GM18526 (cell line): ENCODE results near the gene BCL2.

Source experiments
- POLR2A ChIP-seq: IDR thresholded peaks from 3 replicates; pipeline ENCODE4 v1.6.1; 2011; ENCODE audit not compliant: insufficient read length; ENCODE audit errors: extremely low read depth

Gene BCL2

DNA sequence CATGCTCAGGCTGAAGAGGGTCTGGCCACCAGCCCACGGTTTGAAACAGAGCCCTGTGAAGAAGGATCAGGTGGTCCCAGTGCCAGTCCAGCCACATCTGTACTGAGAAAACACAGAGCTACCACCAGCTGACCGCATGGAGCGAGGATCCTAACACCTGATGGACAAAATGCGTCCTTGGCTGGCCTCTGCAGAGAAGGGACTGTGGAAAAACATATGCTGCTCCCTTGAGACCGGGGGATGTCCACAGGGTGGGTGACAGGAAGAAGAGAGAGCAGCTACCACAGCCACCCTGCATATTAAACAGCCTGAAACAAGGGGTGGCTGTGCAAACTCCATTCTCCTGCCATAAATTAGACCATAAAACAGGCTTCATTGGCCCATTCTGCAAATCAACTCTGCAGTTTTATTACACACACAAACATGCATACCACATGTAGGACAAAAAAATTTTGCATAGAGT lies 137.2 kb downstream of the BCL2 start:
- no peak for TF ChIP-seq POLR2A

DNA sequence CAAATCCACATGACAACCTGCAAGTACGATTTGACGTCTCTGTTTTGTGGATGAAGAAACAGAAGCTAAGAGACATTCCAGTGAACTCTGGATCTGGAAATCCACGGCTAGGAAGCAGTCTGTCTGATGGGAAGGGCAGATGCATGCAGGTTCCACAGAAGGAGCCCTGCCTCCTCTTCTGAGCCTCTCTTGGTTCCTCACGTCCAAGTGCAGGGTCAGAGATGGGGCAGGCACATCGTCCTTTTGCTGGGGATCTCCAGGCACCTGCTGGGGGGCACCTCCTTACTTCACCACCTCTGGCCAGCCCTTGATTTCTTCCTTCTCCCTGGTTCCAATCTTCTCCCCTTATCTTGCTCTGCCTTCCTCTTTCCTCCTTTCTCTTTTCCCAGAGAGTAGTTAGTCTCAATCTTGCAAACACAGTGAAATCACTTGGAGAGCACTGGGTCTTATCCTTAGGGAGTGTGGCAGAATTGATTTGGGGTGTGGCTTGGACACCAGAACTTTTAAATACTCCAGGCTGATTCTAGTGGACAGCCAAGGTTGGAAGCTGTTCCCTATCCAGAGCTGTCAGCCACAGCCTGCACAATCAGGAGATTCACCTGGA lies 137.8 kb downstream of the BCL2 start:
- no peak for TF ChIP-seq POLR2A

GRCh38 chr18:63180971-63181376 lies 138.6 kb downstream of the BCL2 start:
- peak; percentile 53 for TF ChIP-seq POLR2A

- no peak for TF ChIP-seq POLR2A
Observed at GRCh38 chr18:63180321-63180720, 139.2 kb downstream of the BCL2 start.

DNA sequence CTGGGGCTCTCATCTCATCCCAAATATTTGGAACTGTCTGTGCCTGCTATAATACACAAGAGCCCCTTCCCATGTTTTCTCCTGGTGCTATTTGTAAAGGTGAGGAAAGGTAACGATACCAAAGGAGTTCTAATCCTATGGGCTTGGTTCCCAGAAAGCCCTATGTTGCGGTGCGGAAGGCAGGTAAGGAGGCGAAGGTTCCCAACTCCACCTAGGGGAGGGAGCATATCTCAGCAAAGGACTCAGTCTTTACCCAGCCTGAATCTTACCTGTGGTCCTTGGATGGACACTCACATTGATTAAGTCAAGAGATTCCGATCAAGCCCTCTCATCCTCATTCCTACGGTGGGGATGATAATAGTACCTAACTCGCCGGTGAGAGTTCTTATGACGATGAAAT lies 140.1 kb downstream of the BCL2 start:
- no peak for TF ChIP-seq POLR2A

- no peak for TF ChIP-seq POLR2A
Observed at GRCh38 chr18:63178971-63179370, 140.6 kb downstream of the BCL2 start.

DNA sequence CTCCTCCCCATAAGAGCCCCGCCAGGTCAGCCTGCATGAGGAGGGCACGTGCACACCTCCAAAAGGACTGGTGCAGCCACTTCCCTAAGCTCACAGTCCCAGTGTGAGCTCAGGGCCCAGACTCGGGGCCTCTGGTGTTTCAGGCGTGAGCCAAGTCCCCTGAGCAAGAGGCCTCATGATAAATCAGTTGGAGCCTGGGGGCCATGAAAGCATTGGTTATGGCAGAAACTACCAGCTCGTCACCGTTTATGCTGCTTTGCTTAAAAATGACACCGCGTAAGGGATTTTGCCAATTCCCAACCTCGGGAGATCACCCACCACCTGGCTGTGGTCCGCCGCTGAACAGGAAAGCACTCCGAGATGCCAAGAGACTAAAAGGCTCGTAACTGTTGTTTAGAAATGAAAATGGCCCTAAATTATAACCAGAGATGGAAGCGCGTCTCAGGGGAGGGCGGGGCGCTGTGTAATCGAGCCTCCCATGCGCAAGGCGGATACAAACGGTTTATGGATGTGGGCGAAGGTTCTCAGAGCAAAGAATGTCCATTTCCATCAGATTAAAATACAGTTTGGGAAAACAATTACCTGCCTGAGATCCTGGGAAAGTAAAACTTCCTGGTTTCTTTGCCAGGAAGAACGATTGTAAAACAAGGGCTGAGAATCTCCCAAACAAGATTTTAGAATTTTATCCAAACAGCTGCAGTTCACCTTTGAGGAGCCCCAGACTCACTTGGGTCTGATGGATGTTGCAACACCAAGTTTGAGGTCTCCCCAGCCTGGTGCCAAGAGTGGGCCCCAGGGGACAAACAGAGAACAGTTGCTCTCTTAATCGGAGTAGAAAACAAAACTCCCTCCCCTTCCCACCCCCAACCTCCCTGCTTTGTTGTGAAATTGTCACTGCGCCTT lies 141.4 kb downstream of the BCL2 start:
- TF ChIP-seq POLR2A: no peak

GRCh38 chr18:63177259-63177658 lies 142.3 kb downstream of the BCL2 start:
- no peak for TF ChIP-seq POLR2A

GRCh38 chr18:63175264-63175663 lies 144.3 kb downstream of the BCL2 start:
- no peak for TF ChIP-seq POLR2A

DNA sequence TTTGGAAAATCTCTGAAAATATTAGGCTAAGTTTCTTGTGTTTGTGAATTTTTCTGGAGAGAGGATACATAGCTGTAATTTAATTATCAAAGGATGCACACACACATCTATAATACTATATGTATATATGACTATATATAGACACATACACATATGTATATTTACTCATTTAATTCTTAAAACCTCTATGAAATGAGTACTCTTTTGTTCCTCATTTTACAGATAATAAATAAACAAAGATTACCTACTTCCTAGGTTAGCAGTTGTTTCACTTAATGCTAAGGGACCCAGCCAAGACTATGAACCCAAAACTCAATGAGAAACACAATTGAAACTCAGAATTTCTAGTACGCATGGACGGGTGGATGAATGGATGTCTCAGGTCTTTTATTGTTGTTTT lies 145.6 kb downstream of the BCL2 start:
- TF ChIP-seq POLR2A: no peak

DNA sequence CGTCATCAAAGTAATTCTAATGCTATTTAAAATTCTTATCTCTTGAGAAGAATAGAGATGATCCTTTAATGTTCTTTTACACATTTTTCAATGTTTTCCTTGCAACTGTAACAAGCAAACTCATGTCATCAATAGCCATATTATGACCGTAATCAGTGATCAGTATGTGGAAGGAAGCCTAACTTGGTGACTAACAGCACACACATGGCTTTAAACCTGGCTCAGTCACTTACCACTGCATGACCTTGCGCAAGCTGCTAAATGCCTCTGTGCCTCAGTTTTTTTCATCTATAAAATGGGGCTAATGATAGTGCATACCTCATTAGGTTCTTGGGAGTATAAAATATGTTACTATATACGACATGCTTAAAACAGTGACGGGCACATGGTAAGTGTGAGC lies 149.7 kb downstream of the BCL2 start:
- TF ChIP-seq POLR2A: no peak

GRCh38 chr18:63168287-63168686 lies 151.3 kb downstream of the BCL2 start:
- TF ChIP-seq POLR2A: no peak

GRCh38 chr18:63166142-63166541 lies 153.4 kb downstream of the BCL2 start:
- TF ChIP-seq POLR2A: no peak

GRCh38 chr18:63164396-63164795 lies 155.2 kb downstream of the BCL2 start:
- no peak for TF ChIP-seq POLR2A

DNA sequence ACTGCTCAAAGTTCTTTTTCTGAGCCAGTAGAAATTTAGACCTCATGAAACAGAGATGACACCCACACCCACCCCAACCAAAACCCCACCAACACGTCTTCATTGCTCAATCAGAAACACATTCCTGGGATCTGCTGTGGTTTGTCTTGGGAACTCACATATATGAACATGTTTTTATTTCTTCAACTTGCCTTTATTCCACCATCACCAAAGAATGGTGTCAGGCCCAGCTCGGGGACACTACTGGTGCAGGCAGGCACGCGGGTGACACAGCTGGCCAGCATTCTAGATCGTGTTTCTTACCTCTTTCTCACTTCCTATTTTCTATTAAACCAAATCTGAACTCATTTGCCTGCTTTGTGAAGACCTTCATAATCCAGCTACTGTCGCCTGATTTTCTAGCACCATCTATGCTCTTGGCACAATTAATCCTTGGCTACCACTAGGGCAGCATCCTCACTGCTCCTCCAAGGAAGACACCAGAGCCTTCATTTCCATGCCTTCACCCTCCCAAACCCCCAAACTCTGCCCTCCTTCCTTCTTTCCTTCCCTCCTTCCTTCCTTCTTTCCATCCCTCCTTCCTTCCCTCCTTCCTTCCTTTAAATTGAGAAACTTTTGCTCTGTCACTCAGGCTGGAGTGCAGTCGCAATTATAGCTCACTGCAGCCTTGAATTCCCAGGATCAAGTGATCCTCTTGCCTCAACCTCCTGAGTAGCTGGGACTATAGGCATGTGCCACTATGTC lies 157.1 kb downstream of the BCL2 start:
- TF ChIP-seq POLR2A: no peak

DNA sequence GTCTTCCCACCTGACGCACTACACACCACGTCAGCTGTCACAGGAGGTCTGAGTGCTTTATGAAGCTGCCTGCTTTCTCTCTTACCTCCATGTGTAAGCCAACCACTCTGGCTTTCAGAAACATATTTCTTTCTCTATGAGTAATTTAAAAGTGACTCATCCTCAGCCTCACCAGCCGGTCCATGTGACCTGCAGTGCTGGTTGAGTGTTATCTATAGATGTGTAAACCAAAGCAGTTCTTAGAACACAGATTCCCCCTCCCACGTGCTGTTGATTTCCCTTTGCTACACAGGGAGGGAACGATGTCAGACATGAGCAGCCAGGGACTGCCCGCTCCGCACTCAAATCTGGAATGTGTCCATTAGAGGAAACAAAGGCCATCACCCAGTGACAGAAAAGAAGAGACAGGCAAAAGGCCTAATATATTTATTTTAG lies 157.8 kb downstream of the BCL2 start:
- no peak for TF ChIP-seq POLR2A
